Inflammatory macrophage treated with lipopolysaccharide for 4 hours (primary cell): ENCODE results near the gene FAM98C.
"Not testable (repeated sequence)": the region's sequence is repeated elsewhere in the genome, so short reads cannot be mapped to it uniquely, and the experiment has no call there.

Experiments
- DNase-seq: peaks from one replicate; pipeline ENCODE4 v3.0.0-alpha.2; 2020

FAM98C gene

DNA sequence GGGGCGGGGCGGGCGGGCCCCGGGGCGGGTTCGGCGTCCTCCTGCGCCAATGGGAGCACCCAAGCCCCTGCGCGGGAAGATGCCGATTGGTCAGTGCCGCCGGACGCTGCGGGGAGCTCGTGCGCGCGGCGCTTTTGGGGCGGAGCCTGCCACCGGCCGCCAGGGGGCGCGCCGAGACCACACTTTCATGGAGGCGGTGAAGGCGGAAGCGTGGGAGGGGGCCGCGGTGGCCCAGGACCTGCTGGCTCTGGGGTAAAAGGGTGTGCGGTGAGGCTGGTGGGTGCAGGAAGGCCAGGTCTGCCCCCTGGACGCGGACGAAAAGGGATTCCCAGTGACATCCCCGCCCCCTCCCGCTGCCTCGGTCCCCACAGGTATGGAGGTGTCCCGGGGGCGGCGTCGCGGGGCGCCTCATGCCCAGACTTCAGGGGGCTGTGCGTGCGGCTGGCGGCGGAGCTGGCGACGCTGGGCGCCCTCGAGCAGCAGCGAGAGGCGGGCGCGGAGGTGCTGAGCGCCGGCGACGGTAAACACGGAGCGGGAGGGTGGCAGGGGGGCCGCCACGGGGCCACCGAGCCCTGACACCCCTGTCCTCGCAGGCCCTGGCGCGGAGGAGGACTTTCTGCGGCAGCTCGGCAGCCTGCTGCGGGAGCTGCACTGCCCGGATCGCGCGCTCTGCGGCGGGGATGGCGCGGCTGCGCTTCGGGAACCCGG lies at the start of gene FAM98C:
Gene FAM98C, plus strand, starts transcription at position 127 of the 708 bp plus-strand sequence. Its CDS starts 61 bp downstream, at position 188.
- peak; percentile 98 for DNase-seq

DNA sequence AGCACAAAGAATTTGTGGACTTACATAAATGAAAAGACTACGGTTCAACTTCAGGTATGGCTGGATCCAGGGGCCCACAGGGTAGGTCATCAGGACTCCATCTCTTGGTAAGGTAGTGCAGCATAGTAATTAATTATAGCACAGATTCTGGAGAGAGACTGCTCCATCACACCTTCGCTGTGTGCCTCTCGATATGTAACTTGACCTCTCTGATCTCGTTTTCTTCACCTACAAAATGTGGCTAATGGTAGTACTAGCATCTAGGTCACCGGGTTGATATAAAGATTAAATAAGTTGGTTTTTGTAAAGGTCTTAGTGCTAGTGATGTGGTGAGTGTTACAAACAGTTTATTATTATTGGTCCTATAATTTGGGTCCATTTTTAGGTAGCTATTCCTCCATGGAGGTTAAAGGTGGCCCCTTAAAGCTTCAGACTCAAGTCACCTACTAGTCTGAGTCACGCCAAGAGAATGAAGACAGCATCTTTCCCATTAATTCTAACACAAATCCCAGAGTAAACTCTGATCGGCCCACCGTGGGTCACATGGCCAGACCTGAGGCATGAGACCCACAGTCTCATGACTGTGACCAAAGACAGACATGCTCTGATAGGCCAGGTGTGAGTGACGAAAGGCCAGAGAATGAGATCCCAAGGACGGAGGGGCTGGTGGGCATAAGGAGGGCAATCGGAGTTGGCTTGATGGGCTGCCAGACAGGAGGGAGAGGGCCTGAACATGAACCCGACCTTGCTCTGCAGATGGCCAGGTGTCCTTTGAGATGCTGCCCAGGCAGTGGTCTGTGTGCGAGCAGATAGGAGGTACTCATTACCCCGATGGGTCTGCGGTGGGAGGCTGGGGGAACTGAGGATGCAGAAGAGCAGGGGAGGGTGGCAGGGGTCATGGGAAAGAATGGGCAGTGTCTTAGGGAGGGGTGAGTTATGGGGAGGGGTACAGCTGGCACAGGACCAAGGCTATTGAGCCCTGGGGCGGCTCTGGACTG lies 46.9 kb upstream of the FAM98C start:
- no peak for DNase-seq

DNA sequence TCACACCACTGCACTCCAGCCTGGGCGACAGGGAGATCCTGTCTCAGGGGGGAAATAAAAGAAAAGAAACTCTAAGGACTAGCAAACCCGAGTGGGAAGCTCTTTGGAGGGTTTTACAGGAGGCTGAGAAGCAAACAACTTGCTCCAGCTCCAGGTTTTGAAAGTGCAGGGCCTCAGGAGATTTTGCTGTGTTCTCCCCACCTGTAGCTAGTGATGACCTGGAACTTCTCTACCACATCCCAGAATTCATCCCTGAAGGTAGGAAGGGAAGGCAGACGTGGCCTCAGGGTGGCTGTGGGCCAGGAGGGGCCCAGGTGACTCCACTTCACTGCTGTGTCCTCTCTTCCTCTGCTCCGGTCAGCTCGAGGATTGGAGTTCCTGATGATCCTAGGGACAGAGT lies 44.8 kb upstream of the FAM98C start:
- DNase-seq: no peak

DNA sequence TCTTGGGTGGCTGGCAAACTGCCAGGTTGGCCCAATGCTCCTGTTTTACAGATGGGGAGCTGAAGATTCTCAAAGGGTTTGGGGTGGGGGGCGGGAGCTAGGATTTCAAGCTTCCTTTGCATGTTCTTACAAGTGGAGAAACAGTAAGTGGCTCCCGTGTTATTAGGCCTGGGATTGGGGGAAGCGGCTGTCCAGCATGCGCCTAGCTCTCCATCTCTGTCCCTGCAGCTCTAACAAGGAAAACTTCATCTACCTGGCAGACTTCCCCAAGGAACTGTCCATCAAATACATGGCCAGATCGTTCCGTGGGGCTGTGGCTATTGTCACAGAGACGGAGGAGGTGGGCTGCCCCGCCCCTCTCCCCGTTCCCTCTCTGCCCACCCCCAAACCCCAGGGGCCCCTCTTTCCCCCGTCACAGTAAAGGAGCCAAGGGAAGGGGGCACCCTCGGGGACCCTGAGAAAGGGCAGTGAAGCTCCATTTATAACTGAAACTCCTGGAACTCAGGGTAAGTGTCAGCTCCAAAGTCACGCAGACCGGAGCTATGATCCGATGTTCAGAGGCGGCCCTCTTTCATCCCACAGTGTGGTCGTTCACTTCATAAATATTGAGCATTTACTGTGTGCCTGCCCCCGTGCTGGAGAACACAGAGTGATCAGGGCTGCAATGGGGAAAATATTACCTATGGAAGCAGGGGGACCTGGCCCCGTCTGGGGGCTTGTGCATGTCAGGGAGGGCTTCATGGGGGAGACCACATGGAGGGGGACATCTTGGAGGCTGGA lies 43.5 kb upstream of the FAM98C start:
- no peak for DNase-seq

DNA sequence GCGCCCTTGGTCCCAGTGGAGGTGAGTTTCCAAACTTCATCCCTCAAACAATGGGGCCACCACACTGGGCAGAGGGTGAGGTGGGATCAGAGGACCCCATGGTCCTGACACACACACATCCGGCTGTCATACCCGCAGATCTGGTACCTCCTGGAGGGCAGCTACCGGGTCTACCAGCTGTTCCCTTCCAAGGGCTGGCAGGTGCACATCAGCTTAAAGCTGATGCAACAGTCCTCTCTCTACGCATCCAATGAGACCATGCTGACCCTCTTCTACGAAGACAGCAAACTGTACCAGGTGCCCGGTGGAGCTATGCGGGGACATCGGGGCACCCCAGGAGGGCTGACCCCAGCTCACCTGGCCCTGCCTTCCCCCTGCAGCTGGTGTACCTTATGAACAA lies 42.5 kb upstream of the FAM98C start:
- DNase-seq: no peak

DNA sequence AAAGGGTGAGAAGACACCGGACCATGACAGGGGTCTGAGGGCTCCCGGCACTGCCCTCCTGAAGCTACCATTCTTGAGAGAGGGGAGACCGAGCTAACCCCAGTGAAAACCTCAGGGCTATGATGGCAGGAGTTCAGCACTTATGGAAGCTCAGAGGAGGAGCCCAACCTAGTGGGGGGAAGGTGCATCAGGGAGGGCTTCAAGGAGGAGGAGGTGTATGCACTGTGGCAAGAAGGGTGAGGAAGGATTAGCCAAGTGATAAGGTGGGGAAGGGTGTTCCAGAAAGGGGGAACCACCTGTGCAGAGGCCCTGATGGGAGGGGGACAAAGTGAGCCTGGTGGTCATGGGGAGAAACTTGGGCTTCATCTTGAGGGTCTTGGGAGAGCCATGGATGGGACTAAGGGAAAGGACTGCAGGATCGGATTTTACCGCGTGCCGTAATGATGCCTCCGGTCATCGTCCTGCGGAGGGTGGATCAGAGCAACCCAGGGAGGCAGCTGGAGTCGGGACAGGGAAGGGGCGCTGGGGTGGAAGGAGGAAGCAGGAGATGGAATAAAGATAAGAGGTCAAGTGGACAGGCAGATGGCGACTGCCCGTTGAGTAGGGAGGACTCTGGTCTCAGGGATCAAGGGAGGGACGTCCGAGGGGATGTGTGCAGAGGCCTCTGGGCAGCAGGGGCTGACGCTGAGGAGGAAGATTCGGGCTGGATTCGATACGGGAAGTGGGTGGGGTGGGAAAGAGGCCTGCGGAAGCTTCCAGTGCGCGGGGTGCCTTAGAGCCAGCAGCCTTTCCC lies 41.9 kb upstream of the FAM98C start:
- DNase-seq: no peak

DNA sequence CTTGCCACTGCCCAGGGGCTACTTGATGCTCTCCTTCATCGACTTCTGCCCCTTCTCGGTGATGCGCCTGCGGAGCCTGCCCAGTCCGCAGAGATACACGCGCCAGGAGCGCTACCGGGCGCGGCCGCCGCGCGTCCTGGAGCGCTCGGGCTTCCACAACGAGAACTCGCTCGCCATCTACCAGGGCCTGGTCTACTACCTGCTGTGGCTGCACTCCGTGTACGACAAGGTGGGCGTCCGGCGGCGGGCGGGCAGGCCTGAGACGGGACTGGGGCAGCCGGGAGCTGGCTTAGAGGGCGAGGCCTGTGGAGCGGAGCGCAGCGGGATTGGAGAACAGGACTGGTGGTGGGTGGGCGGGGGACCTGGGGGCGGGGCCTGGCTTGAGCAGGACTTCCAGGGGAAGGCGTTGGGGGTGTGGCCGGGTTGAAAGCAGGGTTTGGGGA lies 41.2 kb upstream of the FAM98C start:
- peak; percentile 82 for DNase-seq

DNA sequence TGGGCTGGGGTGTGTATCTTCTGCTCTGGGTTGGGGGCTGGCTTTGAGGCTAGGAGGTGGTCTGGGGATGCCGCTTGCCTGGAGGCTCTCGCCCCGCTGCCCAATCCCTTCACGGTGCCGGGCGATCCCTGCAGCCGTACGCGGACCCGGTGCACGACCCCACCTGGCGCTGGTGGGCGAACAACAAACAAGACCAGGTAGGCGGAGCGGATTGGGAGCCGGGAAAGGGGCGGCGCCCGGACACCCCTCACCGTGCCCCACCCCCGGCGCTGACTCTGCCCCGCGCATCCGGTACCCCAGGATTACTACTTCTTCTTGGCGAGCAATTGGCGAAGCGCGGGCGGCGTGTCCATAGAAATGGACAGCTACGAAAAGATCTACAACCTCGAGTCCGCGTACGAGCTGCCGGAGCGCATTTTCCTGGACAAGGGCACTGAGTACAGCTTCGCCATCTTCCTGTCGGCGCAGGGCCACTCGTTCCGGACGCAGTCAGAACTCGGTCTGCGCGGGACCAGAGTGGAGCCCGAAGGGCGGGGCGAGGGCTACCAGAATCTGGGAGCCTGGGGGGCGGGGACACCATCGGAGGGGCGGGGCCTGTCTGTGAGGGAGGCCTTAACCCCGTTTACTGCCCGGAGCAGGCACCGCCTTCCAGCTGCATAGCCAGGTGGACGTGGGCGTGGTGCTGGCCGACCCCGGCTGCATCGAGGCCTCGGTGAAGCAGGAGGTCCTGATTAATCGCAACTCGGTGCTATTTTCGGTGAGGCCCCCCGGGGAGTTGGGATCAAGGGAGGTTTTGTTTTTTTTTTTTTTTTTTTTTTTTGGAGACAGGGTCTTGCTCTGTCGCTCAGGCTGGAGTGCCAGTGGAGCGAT lies 40.6 kb upstream of the FAM98C start:
- peak; percentile 85 for DNase-seq

DNA sequence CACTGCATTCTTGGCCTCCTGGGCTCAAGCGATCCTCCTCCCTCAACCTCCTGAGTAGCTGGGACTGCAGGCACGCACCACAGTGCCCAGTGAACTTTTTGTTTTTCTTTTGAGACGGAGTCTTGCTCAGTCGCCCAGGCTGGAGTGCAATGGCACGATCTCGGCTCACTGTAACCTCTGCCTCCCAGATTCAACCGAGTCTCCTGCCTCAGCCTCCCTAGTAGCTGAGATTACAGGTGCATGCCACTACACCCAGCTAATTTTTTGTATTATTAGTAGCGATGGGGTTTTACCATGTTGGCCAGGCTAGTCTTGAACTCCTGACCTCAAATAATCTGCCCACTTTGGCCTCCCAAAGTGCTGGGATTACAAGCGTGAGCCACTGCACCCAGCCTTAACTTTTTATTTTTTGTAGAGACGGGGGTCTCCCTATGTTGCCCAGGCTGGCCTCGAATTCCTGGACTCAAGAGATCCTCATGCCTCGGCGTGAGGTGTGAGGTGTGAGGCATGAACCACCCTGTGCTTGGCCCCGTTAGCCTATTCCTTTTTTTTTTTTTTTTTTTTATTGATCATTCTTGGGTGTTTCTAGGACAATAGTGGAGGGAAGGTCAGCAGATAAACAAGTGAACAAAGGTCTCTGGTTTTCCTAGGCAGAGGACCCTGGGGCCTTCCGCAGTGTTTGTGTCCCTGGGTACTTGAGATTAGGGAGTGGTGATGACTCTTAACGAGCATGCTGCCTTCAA lies 39.8 kb upstream of the FAM98C start:
- not testable (repeated sequence) for DNase-seq

DNA sequence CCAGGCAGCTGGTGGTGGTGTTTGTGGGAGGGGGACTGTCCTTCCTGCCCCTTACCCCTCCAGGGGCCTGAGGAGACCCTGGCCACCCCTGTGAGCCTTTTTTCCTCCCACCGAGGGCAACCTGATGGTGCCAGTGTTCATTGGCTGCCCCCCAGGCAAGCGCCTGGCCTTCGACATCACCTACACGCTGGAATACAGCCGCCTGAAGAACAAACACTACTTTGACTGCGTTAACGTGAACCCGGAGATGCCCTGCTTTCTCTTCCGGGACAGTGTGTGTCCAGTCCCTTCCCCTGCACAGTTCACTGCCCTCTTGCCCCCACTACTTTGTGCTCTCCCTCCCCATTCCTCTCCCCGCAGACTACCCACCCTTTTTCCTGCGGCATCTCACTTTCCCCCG lies 35.9 kb upstream of the FAM98C start:
- no peak for DNase-seq

DNA sequence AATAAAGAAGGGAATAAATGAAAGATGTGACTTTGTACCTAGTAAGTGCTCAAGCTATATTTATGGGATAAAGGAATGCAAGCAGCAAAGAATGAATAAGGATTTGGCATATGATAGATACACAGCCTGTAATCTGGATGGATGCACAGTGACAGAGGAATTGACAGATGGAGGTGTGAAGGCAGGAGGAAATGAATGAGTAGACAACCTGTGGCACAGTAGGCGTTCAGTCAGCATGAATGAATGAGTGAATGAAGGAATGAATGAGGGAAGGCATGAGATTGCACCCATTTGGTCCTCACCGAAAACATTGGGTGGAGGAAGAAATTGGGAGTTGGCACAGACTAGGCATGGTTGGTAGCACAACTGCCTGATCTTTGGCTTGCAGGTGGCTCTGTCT lies 33.3 kb upstream of the FAM98C start:
- no peak for DNase-seq

DNA sequence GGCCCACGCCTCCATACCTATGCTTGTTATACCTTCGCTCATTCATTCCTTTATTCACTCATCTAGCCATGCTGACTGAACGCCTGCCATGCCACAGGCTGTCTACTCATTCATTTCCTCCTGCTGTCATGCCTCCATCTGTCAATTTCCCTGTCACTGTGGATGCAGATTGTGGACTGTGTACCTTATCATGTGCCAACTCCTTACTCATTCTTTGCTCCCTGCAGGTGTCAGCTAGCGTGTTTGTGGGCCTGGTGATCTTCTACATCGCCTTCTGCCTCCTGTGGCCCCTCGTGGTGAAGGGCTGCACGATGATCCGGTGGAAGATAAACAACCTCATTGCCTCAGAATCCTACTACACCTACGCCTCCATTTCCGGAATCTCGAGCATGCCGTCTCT lies 32.6 kb upstream of the FAM98C start:
- DNase-seq: no peak

DNA sequence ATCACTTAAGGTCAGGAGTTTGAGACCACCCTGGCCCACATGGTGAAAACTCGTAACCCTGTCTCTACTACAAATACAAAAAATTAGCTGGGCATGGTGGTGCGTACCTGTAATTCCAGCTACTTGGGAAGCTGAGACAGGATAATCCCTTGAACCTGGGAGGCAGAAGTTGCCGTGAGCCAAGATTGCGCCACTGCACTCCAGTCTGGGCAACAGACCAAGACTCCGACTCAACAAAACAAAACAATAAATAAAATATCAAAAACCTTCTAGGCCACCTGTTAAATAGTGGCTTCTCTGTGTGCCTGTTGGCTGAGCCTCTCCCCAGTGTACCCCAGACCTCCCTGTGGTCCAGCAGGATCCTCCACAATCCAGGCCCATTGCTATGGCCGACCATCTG lies 31.8 kb upstream of the FAM98C start:
- DNase-seq: no peak

DNA sequence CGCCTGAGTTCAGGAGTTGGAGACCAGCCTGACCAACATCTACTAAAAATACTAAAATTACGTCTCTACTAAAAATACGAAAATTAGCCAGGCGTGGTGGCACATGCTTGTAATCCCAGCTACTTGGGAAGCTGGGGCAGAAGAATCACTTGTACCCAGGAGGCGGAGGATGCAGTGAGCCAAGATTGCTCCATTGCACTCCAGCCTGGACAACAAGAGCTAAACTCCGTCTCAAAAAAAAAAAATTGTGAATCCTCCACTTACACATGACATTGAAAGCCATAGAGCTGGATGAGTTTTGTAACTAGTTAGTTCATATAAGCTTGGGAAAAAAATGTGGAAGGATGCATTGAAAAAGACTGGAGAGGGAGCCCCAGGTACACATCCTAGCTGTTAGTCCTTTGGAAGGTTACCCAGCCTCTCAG lies 29.0 kb upstream of the FAM98C start:
- DNase-seq: no peak

DNA sequence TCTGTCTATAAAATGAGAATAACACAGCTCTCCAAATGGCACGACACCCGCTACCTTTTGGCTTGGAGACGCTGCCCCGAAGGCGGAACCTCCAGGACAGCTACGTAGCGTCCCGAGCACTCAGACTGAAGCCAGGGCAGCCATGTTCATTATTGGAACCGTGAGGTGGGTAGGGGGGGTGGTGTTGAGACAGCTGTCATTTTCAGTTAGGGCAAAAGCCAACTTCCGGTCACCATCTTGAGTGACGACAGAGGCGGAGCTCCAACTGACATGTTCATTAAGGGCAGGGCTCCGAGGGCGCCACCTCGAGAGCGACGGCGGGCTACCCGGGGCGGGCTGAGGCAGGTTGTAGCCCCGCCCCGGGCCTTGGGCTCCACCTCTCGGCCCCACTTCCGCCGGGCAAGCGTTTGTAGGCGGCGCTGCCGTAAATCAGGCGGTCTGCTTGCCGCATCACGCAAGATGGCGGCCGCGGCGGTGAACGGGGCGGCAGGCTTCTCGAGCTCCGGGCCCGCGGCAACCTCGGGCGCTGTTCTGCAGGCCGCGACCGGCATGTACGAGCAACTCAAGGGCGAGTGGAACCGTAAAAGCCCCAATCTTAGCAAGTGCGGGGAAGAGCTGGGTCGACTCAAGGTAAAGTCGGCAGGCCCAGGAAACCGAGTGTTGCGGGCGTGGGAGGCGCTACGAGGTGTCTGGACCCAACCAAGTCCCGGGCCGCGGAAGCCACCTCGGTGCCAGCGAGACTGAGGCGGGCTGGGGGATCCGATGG lies 28.4 kb upstream of the FAM98C start, which contains the start of gene PSMD8:
Gene PSMD8, plus strand, starts transcription at position 240 of the 766 bp plus-strand sequence. Its CDS starts 31 bp downstream, at position 271.
- DNase-seq: peak; percentile 100

DNA sequence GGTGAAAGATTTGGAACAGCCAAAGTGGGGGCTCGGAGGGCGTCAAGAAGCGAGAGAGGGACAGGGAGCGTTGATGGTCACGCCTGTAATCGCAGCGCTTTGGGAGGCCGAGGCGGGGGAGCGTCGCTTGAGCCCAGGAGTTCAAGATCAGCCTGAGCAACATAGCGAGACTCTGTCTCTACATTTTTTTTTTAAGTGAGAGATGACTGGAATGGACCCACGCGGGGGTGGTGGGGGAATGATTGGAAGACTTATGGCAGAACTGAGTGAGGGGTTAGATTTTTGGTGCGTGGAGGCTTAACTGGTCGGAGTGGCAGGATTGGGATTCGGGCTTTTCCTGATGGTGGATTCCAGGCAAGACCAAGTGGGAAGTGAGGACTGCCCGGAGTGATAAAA lies 27.8 kb upstream of the FAM98C start:
- DNase-seq: no peak

DNA sequence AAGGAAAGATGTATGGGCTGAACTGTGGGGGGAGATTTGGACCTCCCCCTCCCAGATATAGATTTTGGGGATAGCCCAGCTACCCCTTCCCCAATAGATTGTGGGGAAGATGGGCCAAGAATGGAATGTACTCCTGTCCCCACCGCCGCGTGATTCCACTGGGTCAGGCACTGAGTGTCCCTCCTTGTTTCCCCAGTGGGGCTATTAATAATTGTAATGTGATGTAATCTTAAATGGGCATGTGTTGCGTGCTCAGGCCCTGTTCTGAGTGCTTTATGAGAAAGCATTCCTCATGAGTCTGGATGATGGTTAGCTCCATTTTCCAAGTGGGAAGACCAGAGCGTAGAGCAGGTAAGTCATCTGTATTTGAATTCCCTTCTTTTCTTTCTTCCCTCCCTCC lies 27.1 kb upstream of the FAM98C start:
- peak; percentile 34 for DNase-seq

DNA sequence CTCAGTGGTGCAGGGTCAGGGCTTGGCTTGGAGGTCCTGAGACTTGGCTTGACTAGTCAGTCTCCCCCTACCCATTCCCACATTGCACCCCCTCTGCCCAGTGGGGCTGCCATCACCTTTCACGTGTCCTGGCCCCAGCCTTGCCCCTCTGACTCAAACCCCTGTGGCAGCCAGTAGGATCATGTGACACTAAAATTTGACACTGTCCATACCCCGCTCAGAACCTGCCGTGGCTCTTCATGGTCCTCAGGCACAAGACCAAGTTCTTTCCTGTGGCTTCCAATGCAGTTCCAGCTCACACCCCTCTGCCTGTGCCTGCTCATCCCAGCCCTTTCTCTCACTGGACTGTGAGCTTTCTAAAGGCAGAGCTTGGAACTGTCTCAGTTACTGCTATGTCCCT lies 26.3 kb upstream of the FAM98C start:
- DNase-seq: no peak

DNA sequence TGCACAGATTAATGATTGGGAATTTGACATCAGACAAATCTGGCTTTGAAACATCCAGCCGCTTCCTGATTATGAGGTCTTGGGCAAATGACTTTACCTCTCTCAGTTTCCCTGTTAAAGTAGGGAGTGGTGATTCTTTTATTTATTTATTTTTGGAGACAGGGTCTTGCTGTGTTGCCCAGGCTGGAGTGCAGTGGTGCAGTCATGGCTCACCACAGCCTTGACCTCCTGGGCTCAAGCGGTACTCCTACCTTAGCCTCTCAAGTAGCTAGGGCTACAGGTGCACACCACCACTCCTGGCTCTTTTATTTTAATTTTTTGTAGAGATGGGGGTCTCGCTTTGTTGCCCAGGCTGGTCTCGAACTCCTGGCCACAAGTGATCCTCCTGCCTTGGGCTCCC lies 25.8 kb upstream of the FAM98C start:
- DNase-seq: no peak

DNA sequence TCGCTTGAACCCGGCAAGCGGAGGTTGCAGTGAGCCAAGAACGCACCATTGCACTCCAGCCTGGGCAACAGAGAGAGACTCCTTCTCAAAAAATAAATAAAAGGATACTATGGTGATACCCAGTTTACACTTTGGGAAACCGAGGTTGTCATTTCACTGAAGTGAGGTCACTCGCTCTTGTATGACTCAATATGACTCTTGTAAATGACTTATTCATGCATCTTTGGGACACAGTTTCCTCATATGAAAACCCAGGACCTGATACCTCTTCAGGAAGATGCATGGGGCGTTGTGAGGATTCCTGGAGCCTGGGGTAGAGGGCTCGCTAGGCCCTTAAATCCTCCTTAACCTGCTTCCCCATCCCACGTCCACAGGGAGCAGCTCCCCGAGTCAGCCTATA lies 24.0 kb upstream of the FAM98C start:
- no peak for DNase-seq
